NT2/D1 (cell line): ENCODE data around the gene TTLL5.

Experiments
- SUZ12 ChIP-seq: IDR thresholded peaks from 2 replicates; pipeline ENCODE4 v1.6.1; 2011; ENCODE audit not compliant: insufficient read length, insufficient read depth; ENCODE audit errors: extremely low read depth
- YY1 ChIP-seq: IDR thresholded peaks from 2 replicates; pipeline ENCODE4 v1.6.1; 2011; ENCODE audit not compliant: insufficient read length, insufficient read depth
- ZNF274 ChIP-seq: IDR thresholded peaks from 2 replicates; pipeline ENCODE4 v1.6.1; 2011; ENCODE audit warnings: mild to moderate bottlenecking, low read depth, low read length

DNA sequence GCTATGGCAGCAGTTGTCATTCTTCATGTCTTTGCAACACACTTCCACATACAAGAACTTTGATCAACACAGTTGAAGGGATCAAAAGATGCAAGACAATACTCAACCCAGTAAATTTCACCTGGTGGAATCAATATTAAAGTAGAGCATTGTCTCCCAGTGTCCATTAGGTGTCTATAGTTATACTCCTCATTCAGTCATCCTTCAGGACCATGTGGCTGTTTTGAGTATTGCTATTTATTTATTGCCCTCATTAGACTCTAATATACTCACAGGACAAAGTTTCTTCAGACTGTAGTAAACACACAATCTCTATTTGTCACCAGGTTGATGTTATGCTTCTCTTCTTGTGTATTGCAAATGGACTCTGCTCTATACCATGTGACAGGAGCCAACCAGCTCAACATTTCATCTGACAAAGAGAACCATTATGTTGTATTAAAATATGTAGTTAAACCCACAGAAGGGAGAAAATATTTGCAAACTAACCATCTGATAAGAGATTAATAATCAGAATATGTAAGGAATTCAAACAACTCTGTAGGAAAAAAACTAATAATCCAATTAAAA, 174.2 kb downstream of the TTLL5 start:
- TF ChIP-seq SUZ12, result no peak
- TF ChIP-seq YY1, result no peak
- no peak for TF ChIP-seq ZNF274
